ENCODE results near the gene NUTF2. TPM values are rescaled to one million over a fixed set of nuclear protein-coding genes. Genes with fewer than 3 reads are reported as not detected.
A peak's percentile ranks its signal among the peaks of the same experiment; 100 is the strongest.
"Not testable (repeated sequence)": the region's sequence is repeated elsewhere in the genome, so short reads cannot be mapped to it uniquely, and the experiment has no call there.

The NUTF2 gene
- total RNA-seq, 1 donor from 2014 or later, result 73.6 TPM

- no peak for DNase-seq
- Histone ChIP-seq H3K4me1 (peaks cover 16% of the 10 kb centered on the region), H3K36me3 (peaks cover 48% of the 10 kb centered on the region), H3K9me3 (replicated peaks) (no peaks in the 10 kb centered on the region), H3K27me3 (ENCODE audit: low read depth) (no peaks in the 10 kb centered on the region), H3K4me3 (no peak overlapping the region), H3K27ac (replicated peaks) (no peak overlapping the region)
- intact Hi-C loops (cut with micrococcal nuclease), result no loop called here
- no peak for TF ChIP-seq CTCF (IDR thresholded peaks at IDR 0.05; ENCODE audit: borderline replicate concordance)
Measured at GRCh38 chr16:67828651-67829050, 18.1 kb upstream of the NUTF2 start.

GRCh38 chr16:67833030-67833414 lies 13.7 kb upstream of the NUTF2 start:
- peak overlapping the region; percentile 78 for H3K27ac ChIP-seq (replicated peaks)
- no peaks in the 10 kb centered on the region for H3K27me3 ChIP-seq (ENCODE audit: low read depth)
- peak overlapping the region; percentile 90 for H3K4me3 ChIP-seq
- TF ChIP-seq CTCF (IDR thresholded peaks at IDR 0.05; ENCODE audit: borderline replicate concordance), result no peak
- peaks cover 44% of the 10 kb centered on the region for H3K36me3 ChIP-seq
- intact Hi-C loops (cut with micrococcal nuclease), result no loop called here
- no peak for DNase-seq
- H3K9me3 ChIP-seq (replicated peaks), result no peaks in the 10 kb centered on the region
- H3K4me1 ChIP-seq, result peaks cover 24% of the 10 kb centered on the region

GRCh38 chr16:67833415-67834241 lies 13.1 kb upstream of the NUTF2 start:
- DNase-seq, result peak; percentile 95
- intact Hi-C loops (cut with micrococcal nuclease), result no loop called here

GRCh38 chr16:67834242-67834614 lies 12.5 kb upstream of the NUTF2 start:
- no peak for TF ChIP-seq CTCF (IDR thresholded peaks at IDR 0.05; ENCODE audit: borderline replicate concordance)
- H3K4me3 ChIP-seq, result peak overlapping the region; percentile 90
- H3K4me1 ChIP-seq, result peaks cover 24% of the 10 kb centered on the region
- peak overlapping the region; percentile 78 for H3K27ac ChIP-seq (replicated peaks)
- peaks cover 32% of the 10 kb centered on the region for H3K36me3 ChIP-seq
- no peaks in the 10 kb centered on the region for H3K9me3 ChIP-seq (replicated peaks)
- DNase-seq, result no peak
- no peaks in the 10 kb centered on the region for H3K27me3 ChIP-seq (ENCODE audit: low read depth)
- intact Hi-C loops (cut with micrococcal nuclease), result no loop called here

More at GRCh38 chr16:67833415-67834241, 13.1 kb upstream of the NUTF2 start:
- Histone ChIP-seq H3K9me3 (replicated peaks) (no peaks in the 10 kb centered on the region), H3K4me1 (peaks cover 24% of the 10 kb centered on the region), H3K4me3 (peak overlapping the region; percentile 90), H3K36me3 (peaks cover 38% of the 10 kb centered on the region), H3K27ac (replicated peaks) (peak overlapping the region; percentile 78), H3K27me3 (ENCODE audit: low read depth) (no peaks in the 10 kb centered on the region)
- TF ChIP-seq CTCF (IDR thresholded peaks at IDR 0.05; ENCODE audit: borderline replicate concordance), result no peak

GRCh38 chr16:67837190-67837589 lies 9.5 kb upstream of the NUTF2 start:
- H3K36me3 ChIP-seq; DNase-seq; H3K27me3 ChIP-seq (ENCODE audit: low read depth); H3K27ac ChIP-seq (replicated peaks); intact Hi-C loops (cut with micrococcal nuclease); H3K9me3 ChIP-seq (replicated peaks); H3K4me3 ChIP-seq: not testable (repeated sequence)
- H3K4me1 ChIP-seq, result peaks cover 30% of the 10 kb centered on the region

GRCh38 chr16:67837811-67838210 lies 8.9 kb upstream of the NUTF2 start:
- H3K4me3 ChIP-seq, result no peak overlapping the region
- no peak for DNase-seq
- no peak for TF ChIP-seq CTCF (IDR thresholded peaks at IDR 0.05; ENCODE audit: borderline replicate concordance)
- peaks cover 28% of the 10 kb centered on the region for H3K4me1 ChIP-seq
- H3K27ac ChIP-seq (replicated peaks), result no peak overlapping the region
- no peaks in the 10 kb centered on the region for H3K9me3 ChIP-seq (replicated peaks)
- intact Hi-C loops (cut with micrococcal nuclease), result no loop called here
- no peaks in the 10 kb centered on the region for H3K27me3 ChIP-seq (ENCODE audit: low read depth)
- H3K36me3 ChIP-seq, result no peaks in the 10 kb centered on the region

All from left ventricle myocardium inferior (tissue), 1 donor.